Neural progenitor cell (in vitro differentiated cells): ENCODE measurements around the gene KIF25. TPM values are rescaled to one million over a fixed set of nuclear protein-coding genes. Genes with fewer than 3 reads are reported as not detected.

Experiments
- DNase-seq: peaks from one replicate; pipeline ENCODE4 v3.0.0-alpha.2; 2016; ENCODE audit warnings: low spot score
- H2AFZ ChIP-seq: fragments of 200-600 bp; sonication (generic); replicated peaks from 2 replicates; pipeline ENCODE4 v1.6.1; 2016; ENCODE audit warnings: antibody characterized with exemption
- H3F3A ChIP-seq: fragments of 200-600 bp; sonication (generic); 2 replicates; pipeline ENCODE4 v1.6.1; 2016; ENCODE audit warnings: antibody characterized with exemption, low read depth
- H3K27ac ChIP-seq: fragments of 200-600 bp; sonication (generic); 2 replicates; pipeline ENCODE4 v1.5.1; 2016; ENCODE audit warnings: mild to moderate bottlenecking
- H3K27me3 ChIP-seq: fragments of 200-600 bp; sonication (generic); 2 replicates; pipeline ENCODE4 v1.6.1; 2016; ENCODE audit warnings: mild to moderate bottlenecking, moderate library complexity
- H3K36me3 ChIP-seq: fragments of 200-600 bp; sonication (generic); 2 replicates; pipeline ENCODE4 v1.5.1; 2016
- H3K4me1 ChIP-seq: fragments of 200-600 bp; sonication (generic); 2 replicates; pipeline ENCODE4 v1.6.1; 2016; ENCODE audit warnings: mixed run types
- H3K4me2 ChIP-seq: fragments of 200-600 bp; sonication (generic); 2 replicates; pipeline ENCODE4 v1.6.1; 2016
- H3K4me3 ChIP-seq: fragments of 200-600 bp; sonication (generic); 2 replicates; pipeline ENCODE4 v1.5.1; 2016
- H3K79me2 ChIP-seq: fragments of 200-600 bp; sonication (generic); 2 replicates; pipeline ENCODE4 v1.6.1; 2016; ENCODE audit warnings: low read depth
- H3K9ac ChIP-seq: fragments of 200-600 bp; sonication (generic); 2 replicates; pipeline ENCODE4 v1.6.1; 2016
- H3K9me3 ChIP-seq: fragments of 200-600 bp; sonication (generic); 2 replicates; pipeline ENCODE4 v1.5.1; 2016; ENCODE audit warnings: low read depth
- H4K20me1 ChIP-seq: fragments of 200-600 bp; sonication (generic); 2 replicates; pipeline ENCODE4 v1.6.1; 2016; ENCODE audit warnings: low read depth
- H3K27ac Mint-ChIP-seq: 3 replicates; pipeline ENCODE4 v1.8.0; 2021; ENCODE audit warnings: mixed read lengths
- H3K27me3 Mint-ChIP-seq: 2 replicates; pipeline ENCODE4 v1.8.0; 2022; ENCODE audit warnings: low read depth, mild to moderate bottlenecking, inconsistent platforms, moderate library complexity, mixed read lengths; ENCODE audit not compliant: insufficient read depth
- H3K36me3 Mint-ChIP-seq: 3 replicates; pipeline ENCODE4 v1.8.0; 2021; ENCODE audit warnings: mixed read lengths
- H3K4me1 Mint-ChIP-seq: 3 replicates; pipeline ENCODE4 v1.8.0; 2021; ENCODE audit warnings: mixed read lengths
- H3K4me3 Mint-ChIP-seq: 3 replicates; pipeline ENCODE4 v1.8.0; 2021; ENCODE audit warnings: mild to moderate bottlenecking, moderate library complexity, mixed read lengths
- H3K9me3 Mint-ChIP-seq: 3 replicates; pipeline ENCODE4 v1.8.0; 2020; ENCODE audit warnings: mixed read lengths
- CTCF ChIP-seq: fragments of 200-600 bp; sonication (generic); IDR thresholded peaks from 2 replicates; pipeline ENCODE4 v1.5.1; 2017; ENCODE audit warnings: antibody characterized with exemption, mild to moderate bottlenecking
- EZH2 ChIP-seq: fragments of 200-600 bp; sonication (generic); IDR thresholded peaks from 2 replicates; pipeline ENCODE4 v1.6.1; 2017; ENCODE audit warnings: antibody characterized with exemption, mild to moderate bottlenecking, moderate library complexity
- EZH2phosphoT487 ChIP-seq: fragments of 200-600 bp; sonication (generic); IDR thresholded peaks from 2 replicates; pipeline ENCODE4 v1.6.1; 2017; ENCODE audit warnings: antibody characterized with exemption
- total RNA-seq: library from RNA; depleted of rRNA; stranded (reverse); fragments of >200 nt; gene quantifications from 2 replicates; pipeline ENCODE4 v1.2.3, GENCODE V29; 2015; ENCODE audit warnings: low replicate concordance

KIF25 gene
- total RNA-seq, 1 donor from 2014 or later, result 1.2 TPM

- Mint-ChIP-seq H3K4me1 (peaks cover 3% of the 10 kb centered on the region), H3K27me3 (peaks cover 3% of the 10 kb centered on the region), H3K27ac (no peak overlapping the region), H3K9me3 (no peaks in the 10 kb centered on the region), H3K4me3 (no peak overlapping the region), H3K36me3 (peaks cover 45% of the 10 kb centered on the region)
- Histone ChIP-seq H4K20me1 (peaks cover 19% of the 10 kb centered on the region), H3K27ac (no peak overlapping the region), H3K9me3 (no peaks in the 10 kb centered on the region), H3K4me1 (no peaks in the 10 kb centered on the region), H3K36me3 (peaks cover 19% of the 10 kb centered on the region), H3K27me3 (no peaks in the 10 kb centered on the region), H3K9ac (no peak overlapping the region), H3K4me2 (no peak overlapping the region), H2AFZ (no peak overlapping the region), H3F3A (no peaks in the 10 kb centered on the region), H3K4me3 (no peak overlapping the region), H3K79me2 (peaks cover 31% of the 10 kb centered on the region)
- DNase-seq, result no peak
- TF ChIP-seq CTCF (no peak), EZH2phosphoT487 (no peak), EZH2 (no peak)
These were observed 34.8 kb upstream of the KIF25 start for GRCh38 chr6:167962711-167963110.

- TF ChIP-seq EZH2phosphoT487 (no peak), EZH2 (no peak), CTCF (no peak)
- peaks cover 3% of the 10 kb centered on the region for H3K27me3 Mint-ChIP-seq
- H3K27ac Mint-ChIP-seq, result no peak overlapping the region
- Histone ChIP-seq H3K27me3 (no peaks in the 10 kb centered on the region), H3K4me3 (no peak overlapping the region), H3K27ac (no peak overlapping the region), H3K4me1 (no peaks in the 10 kb centered on the region), H3K36me3 (peaks cover 19% of the 10 kb centered on the region), H3F3A (no peaks in the 10 kb centered on the region), H3K9me3 (no peaks in the 10 kb centered on the region), H3K9ac (no peak overlapping the region), H3K79me2 (peaks cover 27% of the 10 kb centered on the region), H4K20me1 (peaks cover 14% of the 10 kb centered on the region), H3K4me2 (no peak overlapping the region), H2AFZ (no peak overlapping the region)
- no peak for DNase-seq
- peaks cover 3% of the 10 kb centered on the region for H3K4me1 Mint-ChIP-seq
- no peak overlapping the region for H3K4me3 Mint-ChIP-seq
- no peaks in the 10 kb centered on the region for H3K9me3 Mint-ChIP-seq
- peaks cover 43% of the 10 kb centered on the region for H3K36me3 Mint-ChIP-seq
These were observed 33.8 kb upstream of the KIF25 start for GRCh38 chr6:167963589-167964057.

GRCh38 chr6:167965592-167966539, 31.6 kb upstream of the KIF25 start:
- no peak overlapping the region for H3K27ac ChIP-seq
- H3K36me3 Mint-ChIP-seq, result peaks cover 46% of the 10 kb centered on the region
- no peak overlapping the region for H3K27ac Mint-ChIP-seq

More at GRCh38 chr6:167965592-167966539, 31.6 kb upstream of the KIF25 start:
- H3K9me3 Mint-ChIP-seq, result no peaks in the 10 kb centered on the region
- no peak overlapping the region for H3K9ac ChIP-seq
- peaks cover 9% of the 10 kb centered on the region for H4K20me1 ChIP-seq
- no peak overlapping the region for H3K4me3 ChIP-seq
- peaks cover 30% of the 10 kb centered on the region for H3K36me3 ChIP-seq
- H3F3A ChIP-seq, result no peaks in the 10 kb centered on the region
- H3K27me3 Mint-ChIP-seq, result peaks cover 3% of the 10 kb centered on the region
- no peak overlapping the region for H3K4me2 ChIP-seq
- H3K4me1 ChIP-seq, result no peaks in the 10 kb centered on the region
- H3K9me3 ChIP-seq, result no peaks in the 10 kb centered on the region
- TF ChIP-seq CTCF (no peak), EZH2 (no peak), EZH2phosphoT487 (no peak)
- H3K27me3 ChIP-seq, result no peaks in the 10 kb centered on the region
- peaks cover 9% of the 10 kb centered on the region for H3K79me2 ChIP-seq
- no peak for DNase-seq
- H2AFZ ChIP-seq, result no peak overlapping the region
- H3K4me3 Mint-ChIP-seq, result no peak overlapping the region
- peaks cover 3% of the 10 kb centered on the region for H3K4me1 Mint-ChIP-seq
